Astrocyte (in vitro differentiated cells and primary cell): ENCODE results near the gene SGSM1. TPM values are rescaled to one million over a fixed set of nuclear protein-coding genes. Genes with fewer than 3 reads are reported as not detected.

Experiments used
- DNase-seq: peaks from one replicate; pipeline ENCODE4 v3.0.0-alpha.2; 2010; ENCODE audit warnings: low read depth
- FAIRE-seq: peaks from 2 replicates; lab custom pipeline; 2011; peaks lifted over from hg19 to GRCh38; lab: Jason Lieb, UNC
- H2AFZ ChIP-seq: 2 replicates; pipeline ENCODE4 v1.6.0; 2012; ENCODE audit warnings: low read depth, low read length, inconsistent platforms
- H3K27ac ChIP-seq: 2 replicates; pipeline ENCODE4 v1.5.1; 2011; ENCODE audit warnings: low read depth, low read length, inconsistent platforms
- H3K27me3 ChIP-seq: 2 replicates; pipeline ENCODE4 v1.6.0; 2011; ENCODE audit warnings: low read length, inconsistent platforms; ENCODE audit not compliant: insufficient read depth
- H3K36me3 ChIP-seq: 2 replicates; pipeline ENCODE4 v1.5.1; 2011; ENCODE audit warnings: low read length, inconsistent platforms; ENCODE audit not compliant: insufficient read depth
- H3K4me1 ChIP-seq: 2 replicates; pipeline ENCODE4 v1.5.1; 2011; ENCODE audit warnings: low read length, inconsistent platforms; ENCODE audit not compliant: insufficient read depth
- H3K4me2 ChIP-seq: 2 replicates; pipeline ENCODE4 v1.6.0; 2012; ENCODE audit warnings: low read length, inconsistent platforms
- H3K4me3 ChIP-seq: 2 replicates; pipeline ENCODE4 v1.5.1; 2011; ENCODE audit warnings: low read depth, mild to moderate bottlenecking, low read length, inconsistent platforms; ENCODE audit not compliant: insufficient read depth
- H3K79me2 ChIP-seq: 2 replicates; pipeline ENCODE4 v1.6.0; 2012; ENCODE audit warnings: mild to moderate bottlenecking, low read length, inconsistent platforms; ENCODE audit not compliant: insufficient read depth
- H3K9ac ChIP-seq: 2 replicates; pipeline ENCODE4 v1.6.0; 2012; ENCODE audit warnings: mild to moderate bottlenecking, low read length, inconsistent platforms
- H3K9me3 ChIP-seq: 2 replicates; pipeline ENCODE4 v1.5.1; 2012; ENCODE audit warnings: low read depth, mild to moderate bottlenecking, low read length, inconsistent platforms; ENCODE audit not compliant: insufficient read depth
- H4K20me1 ChIP-seq: 2 replicates; pipeline ENCODE4 v1.6.0; 2012; ENCODE audit warnings: low read length, inconsistent platforms; ENCODE audit not compliant: insufficient read depth
- H3K27ac Mint-ChIP-seq: one replicate; pipeline ENCODE4 v1.8.0; 2021; ENCODE audit warnings: mild to moderate bottlenecking, mixed read lengths; ENCODE audit not compliant: unreplicated experiment
- H3K27me3 Mint-ChIP-seq: one replicate; pipeline ENCODE4 v1.8.0; 2021; ENCODE audit warnings: low read depth, mixed read lengths; ENCODE audit not compliant: unreplicated experiment
- H3K36me3 Mint-ChIP-seq: one replicate; pipeline ENCODE4 v1.8.0; 2021; ENCODE audit warnings: low read depth, mixed read lengths; ENCODE audit not compliant: unreplicated experiment
- H3K4me1 Mint-ChIP-seq: one replicate; pipeline ENCODE4 v1.8.0; 2021; ENCODE audit warnings: low read depth, mixed read lengths; ENCODE audit not compliant: unreplicated experiment
- H3K4me3 Mint-ChIP-seq: one replicate; pipeline ENCODE4 v1.8.0; 2021; ENCODE audit warnings: mild to moderate bottlenecking, moderate library complexity, mixed read lengths; ENCODE audit not compliant: unreplicated experiment
- H3K9me3 Mint-ChIP-seq: one replicate; pipeline ENCODE4 v1.8.0; 2021; ENCODE audit warnings: mild to moderate bottlenecking, mixed read lengths; ENCODE audit not compliant: unreplicated experiment
- CTCF ChIP-seq: IDR thresholded peaks from 2 replicates; pipeline ENCODE4 v1.5.1; 2011; ENCODE audit warnings: low read depth, mild to moderate bottlenecking, inconsistent platforms, low read length, moderate library complexity; ENCODE audit not compliant: insufficient read depth
- EZH2 ChIP-seq: IDR thresholded peaks from 2 replicates; pipeline ENCODE4 v1.6.1; 2012; ENCODE audit warnings: mild to moderate bottlenecking, low read length, inconsistent platforms; ENCODE audit not compliant: insufficient read depth
- total RNA-seq: library from RNA; stranded (reverse); gene quantifications from 2 replicates; pipeline ENCODE4 v1.2.1, GENCODE V29; 2021

SGSM1 gene
- total RNA-seq, 1 donor from 2014 or later: 0.05 TPM

- TF ChIP-seq EZH2: no peak
- H3K27ac Mint-ChIP-seq: no peak overlapping the region
Measured at GRCh38 chr22:24920029-24920428, 114.0 kb downstream of the SGSM1 start.

DNA sequence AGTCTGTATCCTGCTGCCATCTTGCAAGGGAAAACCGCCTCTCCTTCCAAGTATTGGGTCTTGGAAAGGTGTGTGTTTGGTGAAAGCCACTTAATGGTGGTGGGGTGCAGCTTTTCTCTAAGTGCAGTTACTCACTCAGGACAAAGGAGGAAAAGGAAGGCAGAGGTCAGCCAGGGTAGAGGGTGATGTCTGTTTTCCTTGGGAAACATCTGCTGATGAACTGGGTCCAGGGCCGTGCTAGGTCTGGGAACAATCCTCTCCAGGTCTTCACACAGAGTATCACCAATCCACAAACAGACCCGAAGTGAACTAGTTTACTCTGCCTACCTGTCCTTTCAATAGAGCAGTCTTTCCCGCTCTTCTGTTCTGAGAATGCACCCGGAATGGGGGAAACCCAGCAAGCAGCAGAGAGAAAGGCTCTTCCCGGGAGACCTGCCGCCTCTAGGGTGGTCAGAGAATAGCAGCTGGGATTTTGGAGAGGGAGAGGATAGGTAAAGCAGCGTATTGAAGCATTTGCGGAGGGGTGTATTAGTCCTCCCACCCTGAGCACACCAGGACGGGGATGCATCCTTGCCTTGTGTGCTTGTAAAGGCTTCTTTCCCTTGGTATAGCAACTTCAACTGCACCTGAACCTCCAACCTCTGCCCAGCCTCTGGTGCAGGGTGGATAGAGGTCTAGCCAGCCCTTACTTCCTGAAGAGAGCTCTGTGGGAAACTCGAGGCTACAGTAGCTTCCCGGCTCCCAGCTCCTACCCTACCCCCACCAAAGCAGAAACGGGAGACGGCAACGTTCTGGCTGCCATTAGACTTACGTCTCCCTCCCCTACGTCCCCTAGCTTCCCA lies 119.8 kb downstream of the SGSM1 start:
- H3K4me1 Mint-ChIP-seq: peaks cover 2% of the 10 kb centered on the region
- peaks cover 22% of the 10 kb centered on the region for H3K9me3 Mint-ChIP-seq
- no peak overlapping the region for H3K4me2 ChIP-seq
- no peaks in the 10 kb centered on the region for H3K79me2 ChIP-seq
- peaks cover 4% of the 10 kb centered on the region for H3K9me3 ChIP-seq
- H3K9ac ChIP-seq: no peak overlapping the region
- H3K27ac ChIP-seq: no peak overlapping the region
- no peak for TF ChIP-seq CTCF
- TF ChIP-seq EZH2: no peak
- H3K27me3 Mint-ChIP-seq: peaks cover under 1% of the 10 kb centered on the region
- H4K20me1 ChIP-seq: no peaks in the 10 kb centered on the region
- H3K36me3 Mint-ChIP-seq: peaks cover 2% of the 10 kb centered on the region
- H3K27ac Mint-ChIP-seq: no peak overlapping the region
- no peak overlapping the region for H3K4me3 ChIP-seq
- no peaks in the 10 kb centered on the region for H3K4me1 ChIP-seq
- DNase-seq: no peak
- no peaks in the 10 kb centered on the region for H3K27me3 ChIP-seq
- H3K4me3 Mint-ChIP-seq: no peak overlapping the region
- FAIRE-seq: no peak
- H2AFZ ChIP-seq: no peak overlapping the region
- H3K36me3 ChIP-seq: no peaks in the 10 kb centered on the region

More at GRCh38 chr22:24920029-24920428, 114.0 kb downstream of the SGSM1 start:
- Histone ChIP-seq H3K79me2 (no peaks in the 10 kb centered on the region), H4K20me1 (no peaks in the 10 kb centered on the region), H3K36me3 (no peaks in the 10 kb centered on the region), H3K4me1 (no peaks in the 10 kb centered on the region), H2AFZ (no peak overlapping the region), H3K4me2 (no peak overlapping the region), H3K9me3 (no peaks in the 10 kb centered on the region), H3K27me3 (no peaks in the 10 kb centered on the region), H3K9ac (no peak overlapping the region), H3K27ac (no peak overlapping the region), H3K4me3 (no peak overlapping the region)
- no peaks in the 10 kb centered on the region for H3K4me1 Mint-ChIP-seq
- no peaks in the 10 kb centered on the region for H3K36me3 Mint-ChIP-seq
- DNase-seq (no peak), FAIRE-seq (no peak)
- no peak overlapping the region for H3K4me3 Mint-ChIP-seq
- peaks cover 16% of the 10 kb centered on the region for H3K27me3 Mint-ChIP-seq
- H3K9me3 Mint-ChIP-seq: no peaks in the 10 kb centered on the region

- Histone ChIP-seq H4K20me1 (no peaks in the 10 kb centered on the region), H3K9me3 (peaks cover 4% of the 10 kb centered on the region), H3K4me3 (no peak overlapping the region), H3K79me2 (no peaks in the 10 kb centered on the region), H2AFZ (no peak overlapping the region), H3K27ac (no peak overlapping the region), H3K9ac (no peak overlapping the region), H3K4me2 (no peak overlapping the region), H3K4me1 (no peaks in the 10 kb centered on the region), H3K36me3 (no peaks in the 10 kb centered on the region), H3K27me3 (peaks cover 2% of the 10 kb centered on the region)
- Mint-ChIP-seq H3K9me3 (peaks cover 22% of the 10 kb centered on the region), H3K27ac (no peak overlapping the region), H3K4me1 (peaks cover 2% of the 10 kb centered on the region), H3K27me3 (peaks cover 5% of the 10 kb centered on the region), H3K4me3 (no peak overlapping the region), H3K36me3 (peaks cover 2% of the 10 kb centered on the region)
- FAIRE-seq (no peak), DNase-seq (no peak)
- no peak for TF ChIP-seq EZH2
- TF ChIP-seq CTCF: no peak
Measured at GRCh38 chr22:24926428-24926725, 120.4 kb downstream of the SGSM1 start.
